HepG2 (cell line): ENCODE results near the gene ABHD4. TPM values are rescaled to one million over a fixed set of nuclear protein-coding genes. Genes with fewer than 3 reads are reported as not detected.

Source experiments
- BHLHE40 ChIP-seq: IDR thresholded peaks from 2 replicates; pipeline ENCODE4 v1.6.1; 2011; ENCODE audit warnings: low read length, improper control_type of control experiment
- GFI1 ChIP-seq: sonication (generic); formaldehyde crosslinking; IDR thresholded peaks from 2 replicates; pipeline ENCODE4 v1.5.0; 2020; ENCODE audit warnings: missing genetic modification reagents, mild to moderate bottlenecking, borderline replicate concordance
- IRX3 ChIP-seq: sonication (generic); formaldehyde crosslinking; IDR thresholded peaks from 2 replicates; pipeline ENCODE4 v1.8.1; 2023; ENCODE audit warnings: mild to moderate bottlenecking, low read depth, missing genetic modification reagents, borderline replicate concordance
- MED8 ChIP-seq: sonication (generic); formaldehyde crosslinking; IDR thresholded peaks from 2 replicates; pipeline ENCODE4 v1.8.1; 2023; ENCODE audit warnings: mild to moderate bottlenecking, missing genetic modification reagents; ENCODE audit not compliant: insufficient replicate concordance
- NFE2L1 ChIP-seq: sonication (generic); formaldehyde crosslinking; IDR thresholded peaks from 2 replicates; pipeline ENCODE4 v1.4.0; 2020; ENCODE audit warnings: missing genetic modification reagents, mild to moderate bottlenecking, borderline replicate concordance
- ONECUT2 ChIP-seq: sonication (generic); formaldehyde crosslinking; IDR thresholded peaks from 2 replicates; pipeline ENCODE4 v1.4.0; 2020; ENCODE audit warnings: missing genetic modification reagents
- PAXIP1 ChIP-seq: sonication (generic); formaldehyde crosslinking; conservative IDR thresholded peaks from 2 replicates; pipeline ENCODE4 v1.4.0; 2020; ENCODE audit warnings: mild to moderate bottlenecking, missing genetic modification reagents, moderate library complexity
- REL ChIP-seq: sonication (generic); formaldehyde crosslinking; conservative IDR thresholded peaks from 2 replicates; pipeline ENCODE4 v1.8.0; 2022; ENCODE audit warnings: mild to moderate bottlenecking, missing genetic modification reagents, moderate library complexity
- SMC3 ChIP-seq: IDR thresholded peaks from 2 replicates; pipeline ENCODE4 v1.6.1; 2011; ENCODE audit warnings: low read length, improper control_type of control experiment
- SNAPC2 ChIP-seq: sonication (generic); formaldehyde crosslinking; IDR thresholded peaks from 2 replicates; pipeline ENCODE4 v1.8.1; 2022; ENCODE audit warnings: mild to moderate bottlenecking, missing genetic modification reagents
- TIGD3 ChIP-seq: sonication (generic); formaldehyde crosslinking; IDR thresholded peaks from 2 replicates; pipeline ENCODE4 v1.5.1; 2020; ENCODE audit warnings: mild to moderate bottlenecking, missing genetic modification reagents, borderline replicate concordance
- ZBTB42 ChIP-seq: sonication (generic); formaldehyde crosslinking; IDR thresholded peaks from 2 replicates; pipeline ENCODE4 v1.5.0; 2020; ENCODE audit warnings: mild to moderate bottlenecking, missing genetic modification reagents
- ZKSCAN8 ChIP-seq: IDR thresholded peaks from 2 replicates; pipeline ENCODE4 v1.6.1; 2016; ENCODE audit warnings: borderline replicate concordance, missing genetic modification reagents, missing compliant biosample characterization
- ZMAT5 ChIP-seq: sonication (generic); formaldehyde crosslinking; IDR thresholded peaks from 2 replicates; pipeline ENCODE4 v1.5.0; 2020; ENCODE audit warnings: mild to moderate bottlenecking, low read depth, missing genetic modification reagents, borderline replicate concordance
- ZNF234 ChIP-seq: sonication (generic); formaldehyde crosslinking; conservative IDR thresholded peaks from 2 replicates; pipeline ENCODE4 v1.5.1; 2020; ENCODE audit warnings: mild to moderate bottlenecking, missing genetic modification reagents
- ZNF607 ChIP-seq: sonication (generic); formaldehyde crosslinking; IDR thresholded peaks from 2 replicates; pipeline ENCODE4 v1.5.1; 2020; ENCODE audit warnings: missing genetic modification reagents, mild to moderate bottlenecking, borderline replicate concordance
- ZNF646 ChIP-seq: sonication (generic); formaldehyde crosslinking; IDR thresholded peaks from 2 replicates; pipeline ENCODE4 v1.9.0; 2021; ENCODE audit warnings: mild to moderate bottlenecking, missing genetic modification reagents
- ZNF691 ChIP-seq: sonication (generic); formaldehyde crosslinking; IDR thresholded peaks from 2 replicates; pipeline ENCODE4 v1.4.0; 2020; ENCODE audit warnings: missing genetic modification reagents, low read depth, mild to moderate bottlenecking, borderline replicate concordance
- polyA plus RNA-seq, 8 experiments: library from polyadenylated mRNA; depleted of rRNA in 3 of 8; stranded (reverse) in 7 of 8; unstranded in 1 of 8; fragments of >200 nt; fragmentation: Illumina TruSeq in 4 of 8; extraction: Trizol in 4 of 8; gene quantifications; 2 replicates each; pipeline versions ENCODE4 v1.2.1 to v1.2.3, GENCODE V29; 2011 to 2016; ENCODE audit warnings: low read depth in 4 of 8, missing spikeins in 1 of 8, mixed read lengths in 1 of 8; ENCODE audit not compliant: insufficient read depth in 1 of 8
- total RNA-seq, 5 experiments: library from RNA; depleted of rRNA; stranded (reverse); fragments of >200 nt; fragmentation: Illumina TruSeq; extraction: Trizol; gene quantifications; 2 replicates each; pipeline ENCODE4 v1.2.3, GENCODE V29; 2016; ENCODE audit warnings: low read depth in 1 of 5

The ABHD4 gene
- total and polyA plus RNA-seq, 2 of the 13 experiments (the other 11 are each of a cell fraction or from before 2014, with no cell fraction given): 16.1 to 47.5 TPM

GRCh38 chr14:22561366-22561660 is 36.8 kb upstream of the ABHD4 start (continued):
- TF ChIP-seq ZNF691: no peak
- TF ChIP-seq TIGD3 (CRISPR knock-in tag): 0 out of 2 replicates have a peak, but pooled peaks have one; percentile 1
- no peak for TF ChIP-seq GFI1 (CRISPR knock-in tag)
- peak; percentile 56; the same call in 1 of the 2 replicates for TF ChIP-seq PAXIP1 (CRISPR knock-in tag)
- no peak for TF ChIP-seq REL (CRISPR knock-in tag)
- TF ChIP-seq MED8 (CRISPR knock-in tag): no peak
- no peak for TF ChIP-seq ZNF234 (CRISPR knock-in tag)
- no peak for TF ChIP-seq ZNF646 (CRISPR knock-in tag)
- TF ChIP-seq ZNF607 (CRISPR knock-in tag): no peak
- TF ChIP-seq ZBTB42 (CRISPR knock-in tag): no peak
- TF ChIP-seq IRX3 (CRISPR knock-in tag): no peak; the same call in 1 of the 2 replicates
- no peak; the same call in 1 of the 2 replicates for TF ChIP-seq ONECUT2 (CRISPR knock-in tag)
- no peak for TF ChIP-seq BHLHE40
- no peak for TF ChIP-seq SNAPC2 (CRISPR knock-in tag)
- no peak for TF ChIP-seq ZMAT5 (CRISPR knock-in tag)
- no peak for TF ChIP-seq NFE2L1 (CRISPR knock-in tag)
- TF ChIP-seq ZKSCAN8: peak; percentile 55; the same call in 1 of the 2 replicates
- TF ChIP-seq SMC3: no peak
